Retinal pigment epithelial cell (primary cell): ENCODE results near the gene RAB11A.

Experiments
- DNase-seq: peaks from one replicate; pipeline ENCODE4 v3.0.0-alpha.2; 2010; ENCODE audit warnings: low read depth
- H3K4me3 ChIP-seq: 2 replicates; pipeline ENCODE4 v1.5.1; 2011; ENCODE audit warnings: mild to moderate bottlenecking, low read length, control low read depth, moderate library complexity
- TF ChIP-seq, protein P1 (sequence below): conservative IDR thresholded peaks from 2 replicates; pipeline ENCODE4 v1.5.1; 2011; ENCODE audit warnings: low read depth, low read length, control low read depth, inconsistent platforms

The RAB11A gene

DNA sequence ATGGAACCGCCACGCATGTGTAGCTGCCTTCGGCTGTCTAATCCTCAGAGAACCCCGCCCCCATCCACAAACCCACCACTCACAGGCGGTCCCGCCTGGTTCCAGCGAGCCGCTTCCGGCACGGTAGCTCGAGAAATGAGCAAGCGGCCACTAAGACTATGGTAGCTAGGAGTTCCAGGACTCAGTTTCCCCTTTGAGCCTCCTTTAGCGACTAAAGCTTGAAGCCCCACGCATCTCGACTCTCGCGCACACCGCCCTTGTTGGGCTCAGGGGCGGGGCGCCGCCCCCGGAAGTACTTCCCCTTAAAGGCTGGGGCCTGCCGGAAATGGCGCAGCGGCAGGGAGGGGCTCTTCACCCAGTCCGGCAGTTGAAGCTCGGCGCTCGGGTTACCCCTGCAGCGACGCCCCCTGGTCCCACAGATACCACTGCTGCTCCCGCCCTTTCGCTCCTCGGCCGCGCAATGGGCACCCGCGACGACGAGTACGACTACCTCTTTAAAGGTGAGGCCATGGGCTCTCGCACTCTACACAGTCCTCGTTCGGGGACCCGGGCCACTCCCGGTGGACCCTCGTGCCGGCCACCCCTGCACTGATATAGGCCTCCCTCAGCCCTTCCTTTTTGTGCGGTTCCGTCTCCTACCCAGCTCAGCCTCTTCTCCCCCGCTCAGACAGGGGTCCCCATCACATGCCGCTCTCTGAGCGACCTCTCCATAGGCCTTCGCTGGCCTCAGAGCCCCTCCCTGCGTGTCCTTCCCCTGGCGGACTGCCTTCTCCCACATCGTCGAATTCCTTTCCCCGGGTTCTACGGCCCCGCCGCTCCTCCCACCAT, at the start of gene RAB11A:
TSS of gene RAB11A (plus strand) at position 366 of the 828 bp plus-strand sequence. CDS start at position 461, 95 bp downstream.
- DNase-seq, result peak; percentile 89
- TF ChIP-seq, protein P1, sequence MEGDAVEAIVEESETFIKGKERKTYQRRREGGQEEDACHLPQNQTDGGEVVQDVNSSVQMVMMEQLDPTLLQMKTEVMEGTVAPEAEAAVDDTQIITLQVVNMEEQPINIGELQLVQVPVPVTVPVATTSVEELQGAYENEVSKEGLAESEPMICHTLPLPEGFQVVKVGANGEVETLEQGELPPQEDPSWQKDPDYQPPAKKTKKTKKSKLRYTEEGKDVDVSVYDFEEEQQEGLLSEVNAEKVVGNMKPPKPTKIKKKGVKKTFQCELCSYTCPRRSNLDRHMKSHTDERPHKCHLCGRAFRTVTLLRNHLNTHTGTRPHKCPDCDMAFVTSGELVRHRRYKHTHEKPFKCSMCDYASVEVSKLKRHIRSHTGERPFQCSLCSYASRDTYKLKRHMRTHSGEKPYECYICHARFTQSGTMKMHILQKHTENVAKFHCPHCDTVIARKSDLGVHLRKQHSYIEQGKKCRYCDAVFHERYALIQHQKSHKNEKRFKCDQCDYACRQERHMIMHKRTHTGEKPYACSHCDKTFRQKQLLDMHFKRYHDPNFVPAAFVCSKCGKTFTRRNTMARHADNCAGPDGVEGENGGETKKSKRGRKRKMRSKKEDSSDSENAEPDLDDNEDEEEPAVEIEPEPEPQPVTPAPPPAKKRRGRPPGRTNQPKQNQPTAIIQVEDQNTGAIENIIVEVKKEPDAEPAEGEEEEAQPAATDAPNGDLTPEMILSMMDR, result peak; percentile 47
- peak within 1 kb of the TSS; percentile 80 for H3K4me3 ChIP-seq

DNA sequence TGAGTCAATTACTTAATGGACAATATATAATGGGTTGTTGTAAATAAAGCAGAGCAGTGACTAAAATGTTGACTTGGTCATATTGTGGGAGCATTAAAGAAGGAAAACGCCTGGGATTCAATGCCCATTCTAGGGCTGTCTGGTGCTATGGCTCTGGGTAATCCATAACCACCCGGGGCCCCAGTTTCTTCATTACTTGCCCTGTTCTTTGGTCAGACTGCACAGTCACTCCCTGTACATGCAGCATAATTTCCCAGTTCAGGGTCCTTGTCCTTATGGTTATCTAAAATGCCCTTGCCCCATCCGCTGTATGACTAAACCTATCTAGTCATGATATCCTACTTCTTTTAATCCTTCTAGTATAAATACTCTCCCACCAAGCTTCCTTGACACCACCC, 49.7 kb upstream of the RAB11A start:
- TF ChIP-seq, protein P1, result no peak
- H3K4me3 ChIP-seq, result no peak overlapping the region
- no peak for DNase-seq

DNA sequence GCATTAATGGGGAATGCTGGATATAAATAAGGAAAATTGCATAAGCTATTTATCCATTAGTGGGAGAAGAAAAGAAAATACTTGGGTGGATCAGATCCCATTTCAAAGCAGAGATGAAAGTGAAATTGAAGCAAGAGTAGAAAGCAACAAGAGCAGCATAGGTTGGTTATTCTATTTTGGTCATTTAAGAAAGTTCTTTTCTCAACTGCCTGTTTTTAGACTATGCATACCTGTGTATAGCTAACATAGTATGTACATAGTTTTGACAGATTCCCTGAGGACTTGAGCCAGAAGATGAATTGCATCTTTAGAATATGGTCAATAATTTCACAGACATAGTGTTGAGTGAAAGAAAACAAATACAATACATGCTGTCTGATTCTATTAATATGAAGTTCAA, 48.2 kb upstream of the RAB11A start:
- TF ChIP-seq, protein P1, result no peak
- DNase-seq, result no peak

DNA sequence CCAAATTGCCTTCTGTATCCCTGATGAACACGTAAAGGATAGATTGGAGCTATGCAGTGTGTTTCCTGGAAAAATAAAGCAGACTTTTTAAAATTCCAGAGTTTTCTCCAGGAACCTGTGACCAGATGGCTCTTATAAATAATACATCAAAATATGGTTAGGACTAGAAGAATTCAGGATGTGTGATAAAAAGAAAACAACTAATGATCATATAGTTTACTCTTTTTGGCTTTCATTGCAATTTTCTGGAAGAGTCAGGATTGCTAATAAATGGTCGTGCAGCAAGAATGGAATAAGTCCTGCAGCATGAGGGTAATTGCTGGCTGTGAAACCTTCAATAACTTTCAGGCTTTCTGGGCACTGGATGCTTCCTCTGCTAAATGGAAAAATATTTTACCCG, 47.0 kb upstream of the RAB11A start:
- no peak for DNase-seq
- TF ChIP-seq, protein P1, result no peak
- H3K4me3 ChIP-seq, result no peak overlapping the region

More for the DNA sequence above, 48.2 kb upstream of the RAB11A start:
- H3K4me3 ChIP-seq, result no peak overlapping the region

DNA sequence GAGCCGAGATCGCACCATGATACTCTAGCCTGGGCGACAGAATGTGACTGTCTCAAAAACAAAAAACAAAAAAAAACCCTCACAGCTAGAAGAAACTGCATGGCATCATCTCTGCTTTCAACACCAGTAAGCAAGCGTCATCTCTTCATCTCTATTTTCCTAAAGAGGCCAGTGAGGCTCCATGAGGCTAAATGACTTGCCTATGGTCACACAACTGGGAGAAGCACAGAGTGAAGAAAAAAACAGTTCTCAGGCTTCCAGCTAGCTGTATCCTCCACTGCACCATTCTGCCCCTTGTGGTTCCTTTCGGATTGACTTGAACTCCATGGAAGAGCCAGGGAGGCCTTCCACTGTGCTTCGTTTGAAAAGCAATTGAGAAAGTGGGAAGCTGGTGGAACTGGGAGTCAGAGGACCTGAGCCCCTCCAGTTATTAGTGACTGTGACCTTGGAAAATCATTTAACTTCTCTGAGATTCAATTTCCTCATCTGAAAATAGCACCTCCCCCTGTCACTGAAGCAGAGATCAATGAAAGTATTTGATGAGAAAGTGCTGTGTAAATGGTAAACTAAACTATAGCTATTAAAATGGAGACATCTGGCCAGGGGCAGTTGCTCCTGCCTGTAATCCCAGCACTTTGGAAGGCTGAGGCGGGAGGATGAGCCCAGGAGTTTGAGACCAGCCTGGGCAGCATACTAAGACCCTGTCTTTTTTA, 45.1 kb upstream of the RAB11A start:
- H3K4me3 ChIP-seq, result no peak overlapping the region
- TF ChIP-seq, protein P1, result peak; percentile 86
- no peak for DNase-seq

DNA sequence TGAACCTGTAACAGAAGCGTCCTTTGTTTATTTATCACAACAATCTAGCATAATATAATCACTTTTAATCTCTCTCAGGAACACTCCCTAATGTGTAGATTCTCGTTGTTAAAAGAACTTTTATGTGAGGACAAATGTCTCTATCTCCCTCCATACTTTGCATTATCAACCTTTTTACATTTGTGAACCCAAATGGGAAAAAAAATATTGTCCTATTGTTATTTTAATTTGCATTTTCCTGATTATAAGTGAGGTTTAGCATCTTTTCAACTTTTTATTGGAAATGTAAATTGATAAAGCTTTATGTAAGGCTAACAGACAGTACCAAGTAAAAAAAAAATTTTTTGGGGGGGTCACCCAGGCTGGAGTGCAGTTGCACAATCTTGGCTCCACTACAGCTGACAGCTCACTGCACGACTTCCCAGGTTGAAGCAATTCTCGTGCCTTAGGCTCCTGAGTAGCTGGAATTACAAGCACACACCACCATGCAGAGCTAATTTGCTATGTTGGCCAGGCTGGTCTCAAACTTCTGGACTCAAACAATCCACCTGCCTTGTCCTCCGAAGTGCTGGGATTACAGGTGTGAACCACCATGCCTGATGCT, 44.2 kb upstream of the RAB11A start:
- TF ChIP-seq, protein P1, result no peak
- no peak for DNase-seq
- H3K4me3 ChIP-seq, result no peak overlapping the region
